H9 (cell line): Measurements from ENCODE around the gene BRPF1. TPM values are rescaled to one million over a fixed set of nuclear protein-coding genes. Genes with fewer than 3 reads are reported as not detected.

Experiments used
- DNase-seq: peaks from one replicate; pipeline ENCODE4 v3.0.0-alpha.2; 2017
- H2AFZ ChIP-seq: one replicate; pipeline ENCODE4 v1.6.1; 2013; ENCODE audit warnings: mild to moderate bottlenecking, low read length, control low read depth, moderate library complexity
- H2AK5ac ChIP-seq: 2 replicates; pipeline ENCODE4 v1.6.1; 2013; ENCODE audit warnings: low read length, control low read depth, mixed read lengths; ENCODE audit not compliant: insufficient read length
- H2BK120ac ChIP-seq: one replicate; pipeline ENCODE4 v1.6.1; 2013; ENCODE audit warnings: low read depth, mild to moderate bottlenecking, low read length, control low read depth, inconsistent platforms; ENCODE audit not compliant: poor library complexity, severe bottlenecking
- H2BK12ac ChIP-seq: 2 replicates; pipeline ENCODE4 v1.6.1; 2013; ENCODE audit warnings: low read length, control low read depth, mixed read lengths, low read depth; ENCODE audit not compliant: insufficient read length
- H2BK15ac ChIP-seq: 2 replicates; pipeline ENCODE4 v1.6.1; 2013; ENCODE audit warnings: low read depth, low read length, control low read depth
- H2BK20ac ChIP-seq: one replicate; pipeline ENCODE4 v1.6.1; 2013; ENCODE audit warnings: low read depth, mild to moderate bottlenecking, low read length, control low read depth, inconsistent platforms; ENCODE audit not compliant: poor library complexity, severe bottlenecking
- H2BK5ac ChIP-seq: 2 replicates; pipeline ENCODE4 v1.6.1; 2013; ENCODE audit warnings: low read length, control low read depth, mixed read lengths; ENCODE audit not compliant: insufficient read length
- H3K14ac ChIP-seq: 2 replicates; pipeline ENCODE4 v1.6.1; 2013; ENCODE audit warnings: low read length, control low read depth; ENCODE audit not compliant: insufficient read depth
- H3K18ac ChIP-seq: 2 replicates; pipeline ENCODE4 v1.6.1; 2013; ENCODE audit warnings: low read depth, mild to moderate bottlenecking, mixed read lengths, low read length, control low read depth; ENCODE audit not compliant: insufficient read length
- H3K23ac ChIP-seq: 2 replicates; pipeline ENCODE4 v1.6.1; 2013; ENCODE audit warnings: low read length, control low read depth, mixed read lengths, low read depth; ENCODE audit not compliant: insufficient read length
- H3K23me2 ChIP-seq: 2 replicates; pipeline ENCODE4 v1.6.1; 2013; ENCODE audit warnings: low read depth, mild to moderate bottlenecking, mixed read lengths, low read length, control low read depth; ENCODE audit not compliant: insufficient read length, poor library complexity, severe bottlenecking
- H3K27ac ChIP-seq: 2 replicates; pipeline ENCODE4 v1.5.1; 2013; ENCODE audit warnings: low read length, control low read depth, mixed read lengths, low read depth; ENCODE audit not compliant: insufficient read length
- H3K27me3 ChIP-seq: 2 replicates; pipeline ENCODE4 v1.6.1; 2013; ENCODE audit warnings: low read length, control low read depth, inconsistent platforms; ENCODE audit not compliant: insufficient read depth
- H3K4ac ChIP-seq: 2 replicates; pipeline ENCODE4 v1.6.1; 2013; ENCODE audit warnings: low read depth, mild to moderate bottlenecking, control low read depth, inconsistent platforms, low read length, moderate library complexity
- H3K4me1 ChIP-seq: 2 replicates; pipeline ENCODE4 v1.6.1; 2013; ENCODE audit warnings: low read length, control low read depth, inconsistent platforms; ENCODE audit not compliant: insufficient read depth
- H3K4me2 ChIP-seq: 2 replicates; pipeline ENCODE4 v1.6.1; 2013; ENCODE audit warnings: low read length, control low read depth, mixed read lengths; ENCODE audit not compliant: insufficient read length, insufficient read depth
- H3K56ac ChIP-seq: 2 replicates; pipeline ENCODE4 v1.6.1; 2013; ENCODE audit warnings: low read depth, mild to moderate bottlenecking, mixed read lengths, low read length, control low read depth; ENCODE audit not compliant: insufficient read length
- H3K79me1 ChIP-seq: 2 replicates; pipeline ENCODE4 v1.6.1; 2013; ENCODE audit warnings: low read depth, mild to moderate bottlenecking, moderate library complexity, low read length, control low read depth, inconsistent platforms; ENCODE audit not compliant: insufficient read depth, poor library complexity, severe bottlenecking
- H3K79me2 ChIP-seq: 2 replicates; pipeline ENCODE4 v1.6.1; 2013; ENCODE audit warnings: low read length, control low read depth, inconsistent platforms; ENCODE audit not compliant: insufficient read depth
- H3K9ac ChIP-seq: 2 replicates; pipeline ENCODE4 v1.6.1; 2013; ENCODE audit warnings: low read length, control low read depth, mixed read lengths; ENCODE audit not compliant: insufficient read length; ENCODE audit errors: extremely low read depth
- H3K9me3 ChIP-seq: one replicate; pipeline ENCODE4 v1.6.1; 2013; ENCODE audit warnings: low read depth, low read length, inconsistent platforms; ENCODE audit not compliant: control insufficient read depth
- H3T11ph ChIP-seq: one replicate; pipeline ENCODE4 v1.6.1; 2013; ENCODE audit warnings: mild to moderate bottlenecking, low read length, control low read depth, inconsistent platforms
- H4K20me1 ChIP-seq: one replicate; pipeline ENCODE4 v1.6.1; 2013; ENCODE audit not compliant: control insufficient read depth, insufficient read length, insufficient read depth
- H4K5ac ChIP-seq: 2 replicates; pipeline ENCODE4 v1.6.1; 2013; ENCODE audit warnings: low read depth, mild to moderate bottlenecking, mixed read lengths, low read length, control low read depth; ENCODE audit not compliant: insufficient read length
- H4K8ac ChIP-seq: replicated peaks from 2 replicates; pipeline ENCODE4 v1.6.1; 2013; ENCODE audit warnings: low read length, control low read depth, mixed read lengths, low read depth; ENCODE audit not compliant: insufficient read length
- H4K91ac ChIP-seq: 2 replicates; pipeline ENCODE4 v1.6.1; 2013; ENCODE audit warnings: low read depth, mild to moderate bottlenecking, moderate library complexity, mixed read lengths, low read length, control low read depth; ENCODE audit not compliant: insufficient read length
- H3K27ac Mint-ChIP-seq, 3 experiments: 2 replicates in 2 of 3; 3 replicates in 1 of 3; pipeline ENCODE4 v1.8.0; 2020 to 2021; ENCODE audit warnings: mixed read lengths in 3 of 3, mild to moderate bottlenecking in 1 of 3, moderate library complexity in 1 of 3
- H3K27me3 Mint-ChIP-seq: 2 replicates; pipeline ENCODE4 v1.8.0; 2021; ENCODE audit warnings: low read depth, mild to moderate bottlenecking, moderate library complexity, mixed read lengths
- H3K36me3 Mint-ChIP-seq, 3 experiments: 2 replicates in 2 of 3; 3 replicates in 1 of 3; pipeline ENCODE4 v1.8.0; 2020 to 2021; ENCODE audit warnings: low read depth in 3 of 3, mixed read lengths in 3 of 3; ENCODE audit not compliant: insufficient read depth in 1 of 3
- H3K4me1 Mint-ChIP-seq, 2 experiments: 2 replicates each; pipeline ENCODE4 v1.8.0; 2020; ENCODE audit warnings: mixed read lengths in 2 of 2
- H3K4me3 Mint-ChIP-seq, 2 experiments: 2 replicates in 1 of 2; 3 replicates in 1 of 2; pipeline ENCODE4 v1.8.0; 2020 to 2021; ENCODE audit warnings: mild to moderate bottlenecking in 2 of 2, mixed read lengths in 2 of 2, moderate library complexity in 1 of 2
- H3K9me3 Mint-ChIP-seq, 2 experiments: 2 replicates in 1 of 2; 3 replicates in 1 of 2; pipeline ENCODE4 v1.8.0; 2020; ENCODE audit warnings: mild to moderate bottlenecking in 2 of 2, mixed read lengths in 2 of 2, moderate library complexity in 1 of 2
- WGBS: extraction: QIAGEN DNeasy Blood & Tissue Kit; methylation state at CpG from one replicate; pipeline ENCODE4 v1.1.7; 2013; ENCODE audit warnings: missing lambda C conversion rate, low lambda C conversion rate, mixed read lengths; ENCODE audit not compliant: insufficient read length; ENCODE audit errors: extremely low coverage; 5-methylcytosine and 5-hydroxymethylcytosine counted together
- total RNA-seq: library from RNA; stranded (reverse); gene quantifications from 2 replicates; pipeline ENCODE4 v1.2.1, GENCODE V29; 2021
- TF ChIP-seq, protein P1 (sequence below): fragments of 200-600 bp; sonication (generic); conservative IDR thresholded peaks from 3 replicates; pipeline ENCODE4 v1.8.0; 2021; ENCODE audit warnings: antibody characterized with exemption, mild to moderate bottlenecking

Gene BRPF1
- total RNA-seq, 1 experiment from 2014 or later = 38.6 TPM

GRCh38 chr3:9761919-9762318 is 30.4 kb downstream of the BRPF1 start:
- Histone ChIP-seq H2AK5ac (no peak overlapping the region), H3K56ac (no peak overlapping the region), H4K20me1 (no peaks in the 10 kb centered on the region), H3K79me1 (no peaks in the 10 kb centered on the region), H2BK12ac (no peak overlapping the region), H2AFZ (no peak overlapping the region), H3K9me3 (no peaks in the 10 kb centered on the region), H3K4me2 (no peak overlapping the region), H3K27me3 (no peaks in the 10 kb centered on the region), H3K23ac (no peak overlapping the region), H4K91ac (no peak overlapping the region), H3K27ac (no peak overlapping the region), H3T11ph (no peak overlapping the region), H3K79me2 (no peaks in the 10 kb centered on the region), H3K9ac (no peak overlapping the region), H2BK5ac (no peak overlapping the region), H3K4ac (no peak overlapping the region), H3K23me2 (no peaks in the 10 kb centered on the region), H2BK15ac (no peak overlapping the region), H3K4me1 (no peaks in the 10 kb centered on the region), H2BK120ac (no peak overlapping the region), H4K8ac (no peak overlapping the region), H3K18ac (no peak overlapping the region), H3K14ac (no peak overlapping the region), H4K5ac (no peak overlapping the region), H2BK20ac (no peak overlapping the region)
- Mint-ChIP-seq H3K4me1 (peaks cover 9 to 10% of the 10 kb centered on the region in 2 experiments), H3K27ac (no peak overlapping the region; a peak in 1 of 7 replicates), H3K36me3 (peaks cover 24 to 51% (median 34%) of the 10 kb centered on the region in 3 experiments), H3K4me3 (no peak overlapping the region), H3K27me3 (peaks cover 10% of the 10 kb centered on the region), H3K9me3 (no peaks in the 10 kb centered on the region)
- no CpG with 5 or more reads among the region's 5 CpGs for WGBS
- no peak for DNase-seq
- TF ChIP-seq, protein P1, sequence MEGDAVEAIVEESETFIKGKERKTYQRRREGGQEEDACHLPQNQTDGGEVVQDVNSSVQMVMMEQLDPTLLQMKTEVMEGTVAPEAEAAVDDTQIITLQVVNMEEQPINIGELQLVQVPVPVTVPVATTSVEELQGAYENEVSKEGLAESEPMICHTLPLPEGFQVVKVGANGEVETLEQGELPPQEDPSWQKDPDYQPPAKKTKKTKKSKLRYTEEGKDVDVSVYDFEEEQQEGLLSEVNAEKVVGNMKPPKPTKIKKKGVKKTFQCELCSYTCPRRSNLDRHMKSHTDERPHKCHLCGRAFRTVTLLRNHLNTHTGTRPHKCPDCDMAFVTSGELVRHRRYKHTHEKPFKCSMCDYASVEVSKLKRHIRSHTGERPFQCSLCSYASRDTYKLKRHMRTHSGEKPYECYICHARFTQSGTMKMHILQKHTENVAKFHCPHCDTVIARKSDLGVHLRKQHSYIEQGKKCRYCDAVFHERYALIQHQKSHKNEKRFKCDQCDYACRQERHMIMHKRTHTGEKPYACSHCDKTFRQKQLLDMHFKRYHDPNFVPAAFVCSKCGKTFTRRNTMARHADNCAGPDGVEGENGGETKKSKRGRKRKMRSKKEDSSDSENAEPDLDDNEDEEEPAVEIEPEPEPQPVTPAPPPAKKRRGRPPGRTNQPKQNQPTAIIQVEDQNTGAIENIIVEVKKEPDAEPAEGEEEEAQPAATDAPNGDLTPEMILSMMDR = no peak
